ENCODE measurements around the gene ZC2HC1B.
"Not testable (repeated sequence)": the region's sequence is repeated elsewhere in the genome, so short reads cannot be mapped to it uniquely, and the experiment has no call there.

ZC2HC1B gene

DNA sequence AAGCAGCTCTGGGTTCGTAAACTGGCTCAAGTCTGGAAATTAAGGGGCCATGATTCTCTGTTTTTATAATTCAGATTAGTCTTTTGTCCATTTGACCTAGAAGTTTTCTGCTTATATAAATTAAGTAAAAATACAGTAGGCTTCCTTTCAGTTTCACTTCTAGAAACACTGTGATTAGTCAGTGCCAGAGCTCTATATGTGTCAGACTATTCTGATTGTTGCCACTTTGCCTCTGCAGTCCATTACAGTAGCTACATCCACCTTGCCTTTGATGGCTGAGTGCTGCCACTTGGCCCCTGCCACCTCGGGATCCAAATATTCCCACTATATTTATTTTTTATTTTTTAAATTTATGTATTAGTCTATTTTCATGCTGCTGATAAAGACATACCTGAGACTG, 7.9 kb downstream of the ZC2HC1B start:
- no peaks in the 10 kb centered on the region for H3K9me3 ChIP-seq (ENCODE audit: insufficient read depth, low read length)
- DNase-seq (ENCODE audit: low read depth, low spot score) = no peak
- no peak overlapping the region for H3K4me3 ChIP-seq (ENCODE audit: insufficient read length, low read depth)
- no peaks in the 10 kb centered on the region for H3K27me3 ChIP-seq (ENCODE audit: insufficient read depth, insufficient read length)
- no peak overlapping the region for H3K9ac ChIP-seq (ENCODE audit: insufficient read length, low read depth)
- TF ChIP-seq YY1 (IDR thresholded peaks at IDR 0.05; ENCODE audit: insufficient read depth, insufficient read length) (no peak), ZNF274 (IDR thresholded peaks at IDR 0.05; ENCODE audit: low read depth, low read length) (no peak), SUZ12 (IDR thresholded peaks at IDR 0.05; ENCODE audit: extremely low read depth, insufficient read depth, insufficient read length) (no peak)
- no peaks in the 10 kb centered on the region for H3K4me1 ChIP-seq (ENCODE audit: insufficient read depth, insufficient read length)
- no peaks in the 10 kb centered on the region for H3K36me3 ChIP-seq (ENCODE audit: insufficient read depth, insufficient read length, low read length)

DNA sequence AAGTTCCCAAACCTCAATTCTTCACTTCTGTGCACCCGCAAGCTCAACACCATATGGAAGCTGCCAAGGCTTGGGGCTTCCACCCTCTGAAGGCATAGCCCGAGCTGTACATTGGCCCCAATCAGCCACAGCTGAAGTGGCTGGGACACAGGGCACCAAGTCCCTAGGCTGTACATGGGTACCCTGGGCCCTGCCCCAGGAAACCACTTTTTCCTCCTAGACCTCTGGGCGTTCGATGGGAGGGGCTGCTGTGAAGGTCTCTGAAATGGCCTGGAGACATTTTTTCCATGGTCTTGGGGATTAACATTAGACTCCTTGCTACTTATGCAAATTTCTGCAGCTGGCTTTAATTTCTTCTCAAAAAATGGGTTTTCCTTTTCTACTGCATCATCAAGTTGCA, 9.3 kb downstream of the ZC2HC1B start:
- DNase-seq (ENCODE audit: low read depth, low spot score); H3K4me3 ChIP-seq (ENCODE audit: insufficient read length, low read depth); H3K4me1 ChIP-seq (ENCODE audit: insufficient read depth, insufficient read length); H3K36me3 ChIP-seq (ENCODE audit: insufficient read depth, insufficient read length, low read length); H3K9me3 ChIP-seq (ENCODE audit: insufficient read depth, low read length); H3K9ac ChIP-seq (ENCODE audit: insufficient read length, low read depth); H3K27me3 ChIP-seq (ENCODE audit: insufficient read depth, insufficient read length): not testable (repeated sequence)

DNA sequence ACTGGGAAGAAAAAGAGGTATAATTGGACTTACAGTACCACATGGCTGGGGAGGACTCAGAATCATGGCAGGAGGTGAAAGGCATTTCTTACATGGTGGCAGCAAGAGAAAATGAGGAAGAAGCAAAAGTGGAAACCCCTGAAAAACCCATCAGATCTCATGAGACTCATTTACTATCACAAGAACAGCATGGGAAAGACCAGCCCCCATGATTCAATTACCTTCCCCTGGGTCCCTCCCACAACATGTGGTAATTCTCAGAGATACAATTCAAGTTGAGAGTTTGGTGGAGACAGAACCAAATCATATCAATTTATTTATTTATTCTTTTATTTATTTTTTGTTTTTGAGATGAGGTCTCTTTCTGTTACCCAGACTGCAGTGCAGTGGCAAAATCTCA, 10.2 kb downstream of the ZC2HC1B start:
- not testable (repeated sequence) for H3K4me3 ChIP-seq (ENCODE audit: insufficient read length, low read depth); H3K9me3 ChIP-seq (ENCODE audit: insufficient read depth, low read length); DNase-seq (ENCODE audit: low read depth, low spot score); H3K9ac ChIP-seq (ENCODE audit: insufficient read length, low read depth); H3K27me3 ChIP-seq (ENCODE audit: insufficient read depth, insufficient read length); H3K36me3 ChIP-seq (ENCODE audit: insufficient read depth, insufficient read length, low read length); H3K4me1 ChIP-seq (ENCODE audit: insufficient read depth, insufficient read length)

DNA sequence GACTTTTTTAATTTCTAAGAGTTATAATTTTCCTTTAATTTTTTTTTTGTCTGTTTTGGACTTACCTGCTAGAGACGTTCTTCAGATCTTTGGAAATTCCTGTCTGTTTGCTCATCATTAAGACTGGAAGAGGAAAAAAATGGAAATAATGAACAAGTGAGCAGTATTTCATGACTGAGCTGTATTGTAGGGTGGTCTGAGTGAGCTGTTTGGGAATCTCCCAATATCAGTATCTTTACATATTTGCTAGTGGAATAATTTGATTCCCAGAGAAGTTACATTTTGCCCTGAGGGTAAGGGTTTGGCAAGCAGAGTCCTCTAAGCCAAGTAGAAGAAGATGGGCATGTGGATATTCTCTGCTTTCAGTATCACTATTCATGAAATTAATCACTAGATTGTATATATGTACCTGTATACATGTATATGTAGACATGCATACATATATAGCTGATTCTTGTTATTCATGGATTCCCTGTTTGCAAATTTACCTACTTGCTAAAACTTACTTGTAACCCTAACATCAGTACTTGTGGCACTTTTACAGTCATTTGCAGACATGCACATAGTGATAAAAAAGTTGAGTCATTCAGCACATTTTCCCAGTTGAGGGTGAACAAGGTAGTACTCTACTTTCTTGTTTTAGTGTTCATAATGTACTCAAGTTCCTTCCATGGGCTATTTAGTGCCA, 13.5 kb downstream of the ZC2HC1B start:
- Histone ChIP-seq H3K4me1 (ENCODE audit: insufficient read depth, insufficient read length) (no peaks in the 10 kb centered on the region), H3K4me3 (ENCODE audit: insufficient read length, low read depth) (no peak overlapping the region), H3K27me3 (ENCODE audit: insufficient read depth, insufficient read length) (no peaks in the 10 kb centered on the region), H3K9me3 (ENCODE audit: insufficient read depth, low read length) (0 out of 2 replicates have a peak, but pooled peaks cover 8% of the 10 kb centered on the region), H3K36me3 (ENCODE audit: insufficient read depth, insufficient read length, low read length) (no peaks in the 10 kb centered on the region), H3K9ac (ENCODE audit: insufficient read length, low read depth) (no peak overlapping the region)
- DNase-seq (ENCODE audit: low read depth, low spot score) = no peak
- TF ChIP-seq YY1 (IDR thresholded peaks at IDR 0.05; ENCODE audit: insufficient read depth, insufficient read length) (no peak), ZNF274 (IDR thresholded peaks at IDR 0.05; ENCODE audit: low read depth, low read length) (no peak), SUZ12 (IDR thresholded peaks at IDR 0.05; ENCODE audit: extremely low read depth, insufficient read depth, insufficient read length) (no peak)

DNA sequence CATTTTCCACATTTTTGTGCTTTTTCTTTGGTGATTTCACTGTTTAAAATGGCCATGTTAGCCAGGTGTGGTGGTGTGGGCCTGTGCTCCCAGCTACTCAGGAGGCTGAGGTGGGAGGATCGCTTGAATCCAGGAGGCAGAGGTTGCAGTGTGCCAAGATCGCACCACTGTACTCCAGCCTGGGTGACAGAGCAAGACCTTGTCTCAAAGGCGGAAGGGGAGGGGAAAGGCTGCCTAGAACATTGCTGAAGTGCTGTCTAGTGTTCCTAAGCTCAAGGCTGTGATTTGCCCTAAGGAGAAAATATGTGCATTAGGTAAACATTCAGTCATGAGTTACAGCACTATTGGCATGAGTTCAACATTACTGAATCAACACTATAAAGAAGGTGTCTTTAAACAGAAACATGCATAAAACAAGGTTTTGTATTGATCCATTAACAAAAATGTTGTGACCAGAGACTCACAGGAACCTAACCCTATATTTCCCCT, 14.0 kb downstream of the ZC2HC1B start:
- Histone ChIP-seq H3K4me1 (ENCODE audit: insufficient read depth, insufficient read length) (no peaks in the 10 kb centered on the region), H3K36me3 (ENCODE audit: insufficient read depth, insufficient read length, low read length) (no peaks in the 10 kb centered on the region), H3K4me3 (ENCODE audit: insufficient read length, low read depth) (no peak overlapping the region), H3K27me3 (ENCODE audit: insufficient read depth, insufficient read length) (no peaks in the 10 kb centered on the region), H3K9ac (ENCODE audit: insufficient read length, low read depth) (no peak overlapping the region), H3K9me3 (ENCODE audit: insufficient read depth, low read length) (0 out of 2 replicates have a peak, but pooled peaks cover 8% of the 10 kb centered on the region)
- no peak for TF ChIP-seq SUZ12 (IDR thresholded peaks at IDR 0.05; ENCODE audit: extremely low read depth, insufficient read depth, insufficient read length)
- no peak for TF ChIP-seq YY1 (IDR thresholded peaks at IDR 0.05; ENCODE audit: insufficient read depth, insufficient read length)
- TF ChIP-seq ZNF274 (IDR thresholded peaks at IDR 0.05; ENCODE audit: low read depth, low read length) = no peak
- DNase-seq (ENCODE audit: low read depth, low spot score) = no peak

DNA sequence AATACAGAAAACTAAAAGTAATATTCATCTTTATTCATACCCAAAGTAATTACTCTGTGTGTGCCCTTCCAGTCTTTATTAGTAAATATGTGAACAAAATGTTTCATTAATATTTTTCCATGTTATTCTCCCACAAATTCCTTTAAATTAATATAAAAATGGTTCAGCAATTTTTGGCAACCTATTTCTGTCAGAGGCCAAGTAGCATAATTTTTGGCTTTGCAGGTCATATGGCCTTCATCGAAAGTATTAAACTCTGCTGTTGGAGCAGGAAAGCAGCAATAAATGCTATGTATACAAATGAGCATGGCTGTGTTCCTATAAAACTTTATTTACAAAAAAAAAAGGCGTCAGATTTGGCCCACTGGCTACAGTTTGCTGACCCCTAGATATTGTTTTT, 16.1 kb downstream of the ZC2HC1B start:
- no peak for TF ChIP-seq ZNF274 (IDR thresholded peaks at IDR 0.05; ENCODE audit: low read depth, low read length)
- TF ChIP-seq YY1 (IDR thresholded peaks at IDR 0.05; ENCODE audit: insufficient read depth, insufficient read length) = no peak
- TF ChIP-seq SUZ12 (IDR thresholded peaks at IDR 0.05; ENCODE audit: extremely low read depth, insufficient read depth, insufficient read length) = no peak
- Histone ChIP-seq H3K27me3 (ENCODE audit: insufficient read depth, insufficient read length) (no peaks in the 10 kb centered on the region), H3K36me3 (ENCODE audit: insufficient read depth, insufficient read length, low read length) (no peaks in the 10 kb centered on the region), H3K4me1 (ENCODE audit: insufficient read depth, insufficient read length) (no peaks in the 10 kb centered on the region), H3K9me3 (ENCODE audit: insufficient read depth, low read length) (0 out of 2 replicates have a peak, but pooled peaks cover 8% of the 10 kb centered on the region), H3K9ac (ENCODE audit: insufficient read length, low read depth) (no peak overlapping the region), H3K4me3 (ENCODE audit: insufficient read length, low read depth) (no peak overlapping the region)
- DNase-seq (ENCODE audit: low read depth, low spot score) = no peak

DNA sequence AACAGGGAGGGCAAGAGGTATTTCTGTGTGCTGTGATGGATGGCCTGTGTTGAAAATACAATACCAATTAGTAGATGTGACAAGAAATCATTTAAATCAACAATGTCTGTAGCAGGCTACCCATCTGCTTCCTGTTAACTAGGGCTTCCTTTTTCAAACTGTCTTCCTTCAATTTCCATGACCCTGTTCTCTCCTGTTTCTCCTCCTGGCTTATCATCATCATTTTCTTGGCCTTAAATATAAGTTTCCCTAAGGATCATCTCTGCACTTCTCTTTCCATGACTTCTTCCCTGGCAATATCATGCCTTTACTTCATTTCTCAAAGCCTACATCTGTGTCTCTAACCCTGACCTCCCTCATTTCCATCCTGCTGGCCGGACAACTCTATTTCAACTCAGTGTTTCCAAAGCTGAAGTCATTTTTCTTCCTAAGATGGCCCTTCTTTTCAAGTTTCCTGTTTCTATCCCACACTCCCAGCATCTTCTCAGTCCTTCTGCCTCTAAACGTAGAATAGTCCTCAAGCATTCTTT, 18.2 kb downstream of the ZC2HC1B start:
- DNase-seq (ENCODE audit: low read depth, low spot score) = no peak
- Histone ChIP-seq H3K27me3 (ENCODE audit: insufficient read depth, insufficient read length) (no peaks in the 10 kb centered on the region), H3K4me1 (ENCODE audit: insufficient read depth, insufficient read length) (no peaks in the 10 kb centered on the region), H3K9me3 (ENCODE audit: insufficient read depth, low read length) (0 out of 2 replicates have a peak, but pooled peaks cover 8% of the 10 kb centered on the region), H3K4me3 (ENCODE audit: insufficient read length, low read depth) (no peak overlapping the region), H3K9ac (ENCODE audit: insufficient read length, low read depth) (no peak overlapping the region), H3K36me3 (ENCODE audit: insufficient read depth, insufficient read length, low read length) (no peaks in the 10 kb centered on the region)
- TF ChIP-seq YY1 (IDR thresholded peaks at IDR 0.05; ENCODE audit: insufficient read depth, insufficient read length) = no peak
- TF ChIP-seq SUZ12 (IDR thresholded peaks at IDR 0.05; ENCODE audit: extremely low read depth, insufficient read depth, insufficient read length) = no peak
- no peak for TF ChIP-seq ZNF274 (IDR thresholded peaks at IDR 0.05; ENCODE audit: low read depth, low read length)
